SU-DHL-6 (cell line): ENCODE results near the gene FBXO28.

Source experiments
- CTCF ChIP-seq: fragments of 200-600 bp; sonication (generic); IDR thresholded peaks from one replicate; pipeline ENCODE4 v1.5.1; 2017; ENCODE audit warnings: antibody characterized with exemption, mild to moderate bottlenecking, low read length, moderate library complexity; ENCODE audit not compliant: insufficient read depth, poor library complexity, severe bottlenecking
- EZH2phosphoT487 ChIP-seq: fragments of 200-600 bp; sonication (generic), shearing (Covaris generic); conservative IDR thresholded peaks from 2 replicates; pipeline ENCODE4 v1.6.1; 2018; ENCODE audit warnings: mild to moderate bottlenecking, antibody characterized with exemption, low read length, moderate library complexity, mixed read lengths

DNA sequence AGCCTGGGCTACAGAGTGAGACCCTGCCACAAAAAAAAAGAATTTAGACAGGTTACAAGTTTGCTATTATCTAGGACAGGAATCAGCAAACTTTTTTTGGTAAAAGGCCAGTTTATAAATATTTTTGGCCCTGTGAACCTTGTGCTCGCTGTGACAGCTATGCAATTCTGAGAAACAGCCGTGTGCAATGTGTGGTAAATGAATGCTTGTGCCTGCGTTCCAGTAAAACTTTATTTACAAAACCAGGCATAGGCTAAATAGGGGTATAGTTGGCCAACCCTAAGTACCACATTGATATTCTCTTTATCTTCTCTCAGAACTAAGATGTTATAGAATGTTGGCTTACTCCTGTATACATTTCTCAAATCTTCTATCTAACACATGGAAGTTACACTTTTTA, 24.3 kb downstream of the FBXO28 start:
- TF ChIP-seq CTCF (no peak), EZH2phosphoT487 (no peak)
